SK-N-SH (cell line): Measurements from ENCODE around the gene MED31. TPM values are rescaled to one million over a fixed set of nuclear protein-coding genes. Genes with fewer than 3 reads are reported as not detected.

ENCODE experiments used
- CTCF ChIA-PET: fragments of 300-600, 350-600 bp; formaldehyde crosslinking; extraction: SDS; loops from one replicate; lab custom pipeline; 2021; lab: Yijun Ruan, JAX
- POLR2A ChIA-PET: fragments of 350-600 bp; sonication (Branson Sonifier 250); formaldehyde crosslinking; extraction: SDS; loops from one replicate; lab custom pipeline; 2020; ENCODE audit warnings: antibody characterized with exemption, inconsistent platforms; lab: Yijun Ruan, JAX
- DNase-seq: peaks from one replicate; pipeline ENCODE4 v3.0.0; 2012
- H2AFZ ChIP-seq: fragments of 200-600 bp; sonication (generic); 2 replicates; pipeline ENCODE4 v1.8.1; 2016; ENCODE audit warnings: antibody characterized with exemption, mild to moderate bottlenecking, low read depth
- H3F3A ChIP-seq: fragments of 200-600 bp; sonication (generic); replicated peaks from 2 replicates; pipeline ENCODE3; 2016; ENCODE audit warnings: antibody characterized with exemption, mild to moderate bottlenecking; ENCODE audit not compliant: insufficient read depth
- H3K27ac ChIP-seq, 2 experiments: fragments of 200-500 bp in 1 of 2; fragments of 200-600 bp in 1 of 2; sonication (Bioruptor generic) in 1 of 2; sonication (generic), shearing (Covaris generic) in 1 of 2; 2 replicates each; pipeline versions ENCODE4 v1.5.1 to v1.6.1; 2014 to 2016; ENCODE audit warnings: low read depth in 2 of 2, inconsistent platforms in 1 of 2, low read length in 1 of 2, mild to moderate bottlenecking in 1 of 2, mixed read lengths in 1 of 2
- H3K27me3 ChIP-seq: fragments of 200-600 bp; sonication (generic), shearing (Covaris generic); 2 replicates; pipeline ENCODE4 v1.6.1; 2016; ENCODE audit warnings: mixed run types; ENCODE audit not compliant: insufficient read depth
- H3K36me3 ChIP-seq, 2 experiments: fragments of 200-500 bp in 1 of 2; fragments of 200-600 bp in 1 of 2; sonication (Bioruptor generic) in 1 of 2; sonication (generic) in 1 of 2; replicated peaks in 1 of 2; 2 replicates each; pipeline versions ENCODE3 to v1.5.1; 2014 to 2016; ENCODE audit warnings: low read length in 1 of 2, mild to moderate bottlenecking in 1 of 2; ENCODE audit not compliant: insufficient read depth in 2 of 2, control insufficient read depth in 1 of 2
- H3K4me1 ChIP-seq, 2 experiments: fragments of 200-500 bp in 1 of 2; fragments of 200-600 bp in 1 of 2; sonication (Bioruptor generic) in 1 of 2; sonication (generic), shearing (Covaris generic) in 1 of 2; 2 replicates each; pipeline versions ENCODE4 v1.5.1 to v1.6.1; 2014 to 2016; ENCODE audit warnings: low read depth in 1 of 2, low read length in 1 of 2, mixed run types in 1 of 2; ENCODE audit not compliant: insufficient read depth in 2 of 2, control insufficient read depth in 1 of 2
- H3K4me2 ChIP-seq: fragments of 200-600 bp; sonication (generic), shearing (Covaris generic); 2 replicates; pipeline ENCODE4 v1.6.1; 2017; ENCODE audit warnings: mixed run types
- H3K4me3 ChIP-seq, 2 experiments: fragments of 200-500 bp in 1 of 2; fragments of 200-600 bp in 1 of 2; sonication (Bioruptor generic) in 1 of 2; sonication (generic), shearing (Covaris generic) in 1 of 2; 2 replicates each; pipeline versions ENCODE4 v1.5.1 to v1.8.1; 2014 to 2016; ENCODE audit warnings: low read depth in 2 of 2, inconsistent platforms in 1 of 2, low read length in 1 of 2, mild to moderate bottlenecking in 1 of 2, mixed read lengths in 1 of 2, moderate library complexity in 1 of 2
- H3K79me2 ChIP-seq: fragments of 200-600 bp; sonication (generic); 2 replicates; pipeline ENCODE4 v1.8.1; 2017; ENCODE audit warnings: mild to moderate bottlenecking; ENCODE audit not compliant: insufficient read depth
- H3K9ac ChIP-seq: fragments of 200-600 bp; sonication (generic); 2 replicates; pipeline ENCODE4 v1.6.1; 2017; ENCODE audit warnings: mixed run types
- H3K9me2 ChIP-seq: fragments of 200-600 bp; sonication (generic); 2 replicates; pipeline ENCODE4 v1.6.1; 2017; ENCODE audit warnings: mixed run types
- H3K9me3 ChIP-seq: fragments of 200-600 bp; sonication (generic); 2 replicates; pipeline ENCODE4 v1.6.1; 2017; ENCODE audit warnings: mixed run types, mild to moderate bottlenecking, moderate library complexity
- H4K20me1 ChIP-seq: fragments of 200-600 bp; sonication (generic); 2 replicates; pipeline ENCODE4 v1.6.1; 2017; ENCODE audit warnings: mild to moderate bottlenecking, mixed run types; ENCODE audit not compliant: insufficient read depth
- CHD2 ChIP-seq: fragments of 150-350 bp; IDR thresholded peaks from 2 replicates; pipeline ENCODE4 v1.6.1; 2018; ENCODE audit warnings: low read length; ENCODE audit not compliant: partially characterized antibody
- EP300 ChIP-seq, 2 experiments: IDR thresholded peaks; 2 replicates each; pipeline versions ENCODE4 v1.4.0 to v1.6.1; 2012; ENCODE audit warnings: borderline replicate concordance in 1 of 2, low read depth in 1 of 2, low read length in 1 of 2
- JUND ChIP-seq: IDR thresholded peaks from 2 replicates; pipeline ENCODE4 v1.4.0; 2012
- RAD21 ChIP-seq: IDR thresholded peaks from 2 replicates; pipeline ENCODE4 v1.6.1; 2012; ENCODE audit warnings: mild to moderate bottlenecking, low read length
- SIN3A ChIP-seq: IDR thresholded peaks from 2 replicates; pipeline ENCODE4 v1.6.1; 2012; ENCODE audit warnings: low read depth, mild to moderate bottlenecking, low read length, moderate library complexity, borderline replicate concordance
- TAF1 ChIP-seq: IDR thresholded peaks from 2 replicates; pipeline ENCODE4 v1.6.1; 2012; ENCODE audit warnings: low read depth, mild to moderate bottlenecking, low read length, moderate library complexity, borderline replicate concordance
- TCF12 ChIP-seq: IDR thresholded peaks from 2 replicates; pipeline ENCODE4 v1.4.0; 2012
- WGBS: methylation state at CpG from one replicate; pipeline ENCODE4 v1.1.6; 2017; ENCODE audit warnings: low lambda C conversion rate; 5-methylcytosine and 5-hydroxymethylcytosine counted together
- polyA plus RNA-seq, 3 experiments: library from polyadenylated mRNA; depleted of rRNA; stranded (reverse); fragments of >200 nt; gene quantifications; 2 replicates each; pipeline ENCODE4 v1.2.3, GENCODE V29; 2012
- TF ChIP-seq, protein P1 (sequence below): IDR thresholded peaks from 2 replicates; pipeline ENCODE4 v1.4.0; 2012; ENCODE audit warnings: low read depth
- TF ChIP-seq, protein P2 (sequence below): IDR thresholded peaks from 2 replicates; pipeline ENCODE4 v1.4.0; 2012; ENCODE audit warnings: low read depth, borderline replicate concordance
- TF ChIP-seq, protein P3 (sequence below): fragments of 200-600 bp; sonication (generic); IDR thresholded peaks from 2 replicates; pipeline ENCODE4 v1.6.1; 2017; ENCODE audit warnings: antibody characterized with exemption, mild to moderate bottlenecking, moderate library complexity

The MED31 gene
- polyA plus RNA-seq, 1 of the 3 experiments (the other 2 are of a cell fraction) = 15.1 TPM

DNA sequence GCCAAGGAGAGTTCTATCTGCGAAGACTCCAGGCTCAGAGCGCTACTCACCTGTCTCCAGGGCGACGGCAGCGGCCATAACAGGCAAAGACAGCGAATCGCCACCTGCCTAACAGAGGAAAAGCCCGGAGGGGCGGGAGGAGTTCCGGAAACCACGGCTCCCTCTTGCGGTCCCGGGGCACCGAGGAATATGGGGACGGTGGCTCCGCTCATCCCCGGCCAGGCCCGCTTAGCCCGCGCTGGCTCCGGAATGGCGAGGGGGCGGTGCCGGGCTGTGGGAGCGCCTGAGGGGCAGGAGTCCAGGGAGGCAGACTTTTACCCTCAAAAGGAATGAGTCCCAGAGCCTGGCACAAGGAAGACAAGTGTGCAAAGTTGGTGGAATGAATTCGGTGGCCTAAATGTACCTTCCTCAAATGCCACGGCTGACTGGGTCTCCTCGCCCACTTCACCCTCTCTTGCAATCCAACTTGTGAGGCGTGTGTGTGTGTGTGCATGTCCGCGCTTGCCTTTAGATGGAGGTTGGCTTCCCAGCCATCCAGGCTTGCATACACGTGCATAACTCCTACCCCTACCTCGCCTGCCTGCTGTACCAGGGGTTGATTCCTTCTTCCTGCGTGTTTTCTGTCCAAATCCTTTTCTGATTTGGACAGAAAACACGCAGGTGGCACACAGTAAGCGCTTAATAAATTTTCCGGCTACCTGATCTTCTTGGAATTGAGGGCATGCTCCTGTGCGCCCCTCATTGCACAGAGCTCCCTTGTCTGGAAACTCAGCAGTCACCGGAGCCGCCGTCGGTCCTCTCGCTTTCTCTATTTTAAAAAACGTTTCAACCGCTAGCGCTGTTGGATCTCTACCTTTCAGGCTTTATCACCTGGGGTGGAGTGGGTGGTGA is 3.7 kb upstream of the MED31 start:
- peaks cover 12% of the 10 kb centered on the region for H3K79me2 ChIP-seq
- peaks cover 6 to 11% of the 10 kb centered on the region in 2 experiments; a peak in 2 of 4 replicates for H3K4me1 ChIP-seq
- H3F3A ChIP-seq = peaks cover 4% of the 10 kb centered on the region
- H3K4me3 ChIP-seq = no peak overlapping the region
- no peak overlapping the region for H2AFZ ChIP-seq
- H3K27me3 ChIP-seq = no peaks in the 10 kb centered on the region; the same call in 1 of the 2 replicates
- WGBS = 90% methylated on average over 28 of the region's 46 CpGs
- CTCF ChIA-PET = interaction anchor here (1.1 kb wide), 1 partner anchor 12 kb away, joined by 3 read pairs; no protein-coding TSS in a partner anchor
- TF ChIP-seq TAF1 = no peak
- POLR2A ChIA-PET = no interaction called here
- no peaks in the 10 kb centered on the region for H3K9me2 ChIP-seq
- H3K9me3 ChIP-seq = no peaks in the 10 kb centered on the region
- H3K4me2 ChIP-seq = no peak overlapping the region
- peaks cover 5% of the 10 kb centered on the region; the same call in 1 of the 2 replicates for H4K20me1 ChIP-seq
- H3K9ac ChIP-seq = no peak overlapping the region
- no peak overlapping the region for H3K27ac ChIP-seq
- no peak for DNase-seq
- peaks cover 0 to 2% of the 10 kb centered on the region in 2 experiments for H3K36me3 ChIP-seq

DNA sequence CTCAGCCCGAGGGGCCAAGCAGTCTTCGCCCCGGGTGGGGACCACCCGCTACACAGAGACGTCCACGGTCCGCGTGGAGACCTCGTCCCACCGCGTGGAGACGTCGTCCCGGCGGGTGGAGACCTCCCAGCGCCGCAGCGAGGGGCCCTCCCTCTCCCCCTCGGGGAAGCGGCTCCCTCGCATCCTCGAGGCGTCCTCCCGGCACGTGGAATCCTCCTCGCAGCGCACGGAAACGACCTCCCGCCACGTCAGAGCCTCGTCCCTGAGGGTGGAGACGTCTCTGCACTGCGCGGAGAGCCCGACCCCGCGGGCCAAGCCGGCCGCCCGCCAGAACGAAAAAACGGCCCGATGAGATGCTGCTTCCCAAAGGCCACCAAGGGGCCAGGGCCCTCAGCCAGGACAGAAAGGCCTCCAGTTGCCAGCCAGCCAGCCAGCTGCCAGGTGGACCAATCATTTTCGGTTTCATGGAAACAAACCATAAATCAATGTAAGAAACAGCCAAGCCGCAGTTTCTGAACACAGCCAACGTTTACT is 581 bp upstream of the MED31 start:
- Histone ChIP-seq H4K20me1 (peaks cover 15% of the 10 kb centered on the region), H3K9ac (peak overlapping the region; percentile 91), H3K27ac (peak overlapping the region in 1 of 2 experiments; percentile 81; a peak in 2 of 4 replicates), H3K9me2 (no peaks in the 10 kb centered on the region), H3K27me3 (no peaks in the 10 kb centered on the region), H3F3A (peaks cover 8% of the 10 kb centered on the region), H2AFZ (peak overlapping the region; percentile 95), H3K9me3 (no peaks in the 10 kb centered on the region), H3K36me3 (peaks cover 29 to 33% of the 10 kb centered on the region in 2 experiments), H3K79me2 (peaks cover 42% of the 10 kb centered on the region), H3K4me2 (peak overlapping the region; percentile 80), H3K4me3 (peak overlapping the region; percentile 65 to 96), H3K4me1 (peaks cover 8 to 13% of the 10 kb centered on the region in 2 experiments; a peak in 2 of 4 replicates)
- TF ChIP-seq JUND (no peak), CHD2 (no peak), TCF12 (no peak)
- TF ChIP-seq, protein P1, sequence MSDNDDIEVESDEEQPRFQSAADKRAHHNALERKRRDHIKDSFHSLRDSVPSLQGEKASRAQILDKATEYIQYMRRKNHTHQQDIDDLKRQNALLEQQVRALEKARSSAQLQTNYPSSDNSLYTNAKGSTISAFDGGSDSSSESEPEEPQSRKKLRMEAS = peak; percentile 84
- CTCF ChIA-PET = interaction anchor here (1.1 kb wide), 1 partner anchor 10 kb away, joined by 4 read pairs; no protein-coding TSS in a partner anchor
- peak; percentile 71 for DNase-seq
- POLR2A ChIA-PET = no interaction called here
- 21% methylated on average over 13 of the region's 47 CpGs for WGBS

DNA sequence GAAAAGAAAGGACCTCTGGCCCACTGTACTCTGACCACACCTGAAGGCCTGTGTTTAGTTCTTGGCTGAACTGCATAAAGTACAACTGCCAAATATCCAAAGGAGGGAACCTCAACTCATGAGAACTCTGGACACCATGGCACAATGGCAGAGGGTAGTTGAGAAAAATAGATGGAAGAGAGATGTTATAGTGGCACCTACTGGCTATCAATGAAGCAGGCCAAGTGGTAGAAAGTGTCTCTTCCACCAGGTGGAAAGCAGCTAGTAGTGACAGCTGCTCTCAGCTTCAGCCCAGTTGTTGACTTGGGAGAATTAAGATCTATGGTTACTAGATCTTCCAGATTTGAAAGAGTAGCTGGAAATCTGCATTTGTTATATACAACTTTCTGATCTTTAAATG is 3.2 kb downstream of the MED31 start:
- no peak for DNase-seq

More for the DNA sequence above, 3.2 kb downstream of the MED31 start:
- H2AFZ ChIP-seq = no peak overlapping the region
- H3K9me3 ChIP-seq = no peaks in the 10 kb centered on the region
- no peak overlapping the region for H3K27ac ChIP-seq
- CTCF ChIA-PET = no interaction called here
- POLR2A ChIA-PET = no interaction called here
- no peaks in the 10 kb centered on the region for H3K9me2 ChIP-seq
- no peak overlapping the region for H3K9ac ChIP-seq
- H3K79me2 ChIP-seq = peaks cover 66% of the 10 kb centered on the region
- no peak overlapping the region for H3K4me3 ChIP-seq
- TF ChIP-seq, protein P2, sequence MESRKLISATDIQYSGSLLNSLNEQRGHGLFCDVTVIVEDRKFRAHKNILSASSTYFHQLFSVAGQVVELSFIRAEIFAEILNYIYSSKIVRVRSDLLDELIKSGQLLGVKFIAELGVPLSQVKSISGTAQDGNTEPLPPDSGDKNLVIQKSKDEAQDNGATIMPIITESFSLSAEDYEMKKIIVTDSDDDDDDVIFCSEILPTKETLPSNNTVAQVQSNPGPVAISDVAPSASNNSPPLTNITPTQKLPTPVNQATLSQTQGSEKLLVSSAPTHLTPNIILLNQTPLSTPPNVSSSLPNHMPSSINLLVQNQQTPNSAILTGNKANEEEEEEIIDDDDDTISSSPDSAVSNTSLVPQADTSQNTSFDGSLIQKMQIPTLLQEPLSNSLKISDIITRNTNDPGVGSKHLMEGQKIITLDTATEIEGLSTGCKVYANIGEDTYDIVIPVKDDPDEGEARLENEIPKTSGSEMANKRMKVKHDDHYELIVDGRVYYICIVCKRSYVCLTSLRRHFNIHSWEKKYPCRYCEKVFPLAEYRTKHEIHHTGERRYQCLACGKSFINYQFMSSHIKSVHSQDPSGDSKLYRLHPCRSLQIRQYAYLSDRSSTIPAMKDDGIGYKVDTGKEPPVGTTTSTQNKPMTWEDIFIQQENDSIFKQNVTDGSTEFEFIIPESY = no peak
- TF ChIP-seq, protein P3, sequence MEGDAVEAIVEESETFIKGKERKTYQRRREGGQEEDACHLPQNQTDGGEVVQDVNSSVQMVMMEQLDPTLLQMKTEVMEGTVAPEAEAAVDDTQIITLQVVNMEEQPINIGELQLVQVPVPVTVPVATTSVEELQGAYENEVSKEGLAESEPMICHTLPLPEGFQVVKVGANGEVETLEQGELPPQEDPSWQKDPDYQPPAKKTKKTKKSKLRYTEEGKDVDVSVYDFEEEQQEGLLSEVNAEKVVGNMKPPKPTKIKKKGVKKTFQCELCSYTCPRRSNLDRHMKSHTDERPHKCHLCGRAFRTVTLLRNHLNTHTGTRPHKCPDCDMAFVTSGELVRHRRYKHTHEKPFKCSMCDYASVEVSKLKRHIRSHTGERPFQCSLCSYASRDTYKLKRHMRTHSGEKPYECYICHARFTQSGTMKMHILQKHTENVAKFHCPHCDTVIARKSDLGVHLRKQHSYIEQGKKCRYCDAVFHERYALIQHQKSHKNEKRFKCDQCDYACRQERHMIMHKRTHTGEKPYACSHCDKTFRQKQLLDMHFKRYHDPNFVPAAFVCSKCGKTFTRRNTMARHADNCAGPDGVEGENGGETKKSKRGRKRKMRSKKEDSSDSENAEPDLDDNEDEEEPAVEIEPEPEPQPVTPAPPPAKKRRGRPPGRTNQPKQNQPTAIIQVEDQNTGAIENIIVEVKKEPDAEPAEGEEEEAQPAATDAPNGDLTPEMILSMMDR = peak; percentile 38
- TF ChIP-seq EP300 (IDR thresholded peaks at IDR 0.05; ENCODE audit: borderline replicate concordance in 1 of 2, low read depth in 1 of 2, low read length in 1 of 2) (no peak), RAD21 (peak; percentile 26; the same call in 1 of the 2 replicates), CHD2 (no peak), SIN3A (no peak)
- H3K4me2 ChIP-seq = no peak overlapping the region
- H3K4me1 ChIP-seq = peaks cover 8 to 11% of the 10 kb centered on the region in 2 experiments; a peak in 2 of 4 replicates
- peaks cover 18% of the 10 kb centered on the region for H4K20me1 ChIP-seq
- H3F3A ChIP-seq = peaks cover 29% of the 10 kb centered on the region
- H3K27me3 ChIP-seq = no peaks in the 10 kb centered on the region
- H3K36me3 ChIP-seq = peaks cover 60 to 66% of the 10 kb centered on the region in 2 experiments
